Left lung (tissue), 10 donors: ENCODE measurements around the gene KCNC1. TPM values are rescaled to one million over a fixed set of nuclear protein-coding genes. Genes with fewer than 3 reads are reported as not detected.

ENCODE experiments used
- ATAC-seq: fragments of 200-7000 bp; cut with Tn5 transposase; one replicate; pipeline ENCODE4 v1.9.1; 2020; ENCODE audit warnings: moderate library complexity
- DNase-seq, 4 donors: peaks; one replicate each; pipeline ENCODE4 v3.0.0-alpha.2; 2013 to 2020
- H3K27ac ChIP-seq, 2 donors: fragments of 200-600 bp; sonication (generic) in 1 of 2; one replicate each; pipeline versions ENCODE4 v1.5.0 to v1.8.0; 2020 to 2021
- H3K27me3 ChIP-seq, 2 donors: fragments of 200-600 bp; sonication (generic) in 1 of 2; one replicate each; pipeline versions ENCODE4 v1.5.0 to v1.8.0; 2020 to 2021
- H3K36me3 ChIP-seq, 2 donors: fragments of 200-600 bp; sonication (generic) in 1 of 2; one replicate each; pipeline versions ENCODE4 v1.5.0 to v1.8.0; 2020 to 2021
- H3K4me1 ChIP-seq, 2 donors: fragments of 200-600 bp; one replicate each; pipeline ENCODE4 v1.8.0; 2021
- H3K4me3 ChIP-seq, 2 donors: fragments of 200-600 bp; sonication (generic) in 1 of 2; one replicate each; pipeline versions ENCODE4 v1.5.0 to v1.8.0; 2020 to 2021; ENCODE audit warnings: mild to moderate bottlenecking in 1 of 2
- H3K9me3 ChIP-seq, 2 donors: fragments of 200-600 bp; sonication (generic) in 1 of 2; one replicate each; pipeline versions ENCODE4 v1.5.0 to v1.8.0; 2020 to 2021
- intact Hi-C, 2 donors: fragments of 100-400 bp; cut with DNase I; formaldehyde crosslinking; loops; one replicate each; pipeline versions ENCODE4 v1.11.2 to v1.14.2; 2022
- polyA plus RNA-seq, 6 donors: library from polyadenylated mRNA; unstranded; fragments of 120-200 nt; gene quantifications; one replicate each; pipeline ENCODE4 v1.2.1, GENCODE V29; 2013; ENCODE audit not compliant: insufficient read length in 6 of 6
- total RNA-seq, 2 donors: library from RNA; stranded (reverse); fragmentation: NEBNext Ultra II Directional; extraction: Animal tissue kit (Norgen Biotek cat#: 25700); gene quantifications; one replicate each; pipeline ENCODE4 v1.2.1, GENCODE V29; 2021
- TF ChIP-seq, protein P1 (sequence below), 2 donors: fragments of 200-600 bp; sonication (generic) in 1 of 2; IDR thresholded peaks; one replicate each; pipeline versions ENCODE4 v1.5.0 to v1.8.0; 2021; ENCODE audit warnings: antibody characterized with exemption in 2 of 2
- donor health status: DM: no; HTN: yes; CAD: no.
- donor health status: DM: no; HTN: no; CAD: no.

The KCNC1 gene
- total and polyA plus RNA-seq, 8 donors, result 0.78 to 1.2 (median 0.89) TPM; not detected in 2

- H3K9me3 ChIP-seq, result no peaks in the 10 kb centered on the region
- intact Hi-C loops, result no loop called here
- DNase-seq, result peak in 2 of 4 donors; percentile 25 to 58
Measured at GRCh38 chr11:17745023-17745772, 10.6 kb downstream of the KCNC1 start.

GRCh38 chr11:17746096-17746495 lies 11.5 kb downstream of the KCNC1 start:
- ATAC-seq (no peak), DNase-seq (peak in 2 of 4 donors; percentile 12 to 39)
- no peak overlapping the region for H3K27ac ChIP-seq

More at GRCh38 chr11:17745023-17745772, 10.6 kb downstream of the KCNC1 start:
- Histone ChIP-seq H3K4me3 (no peak overlapping the region), H3K4me1 (no peaks in the 10 kb centered on the region), H3K27me3 (peaks cover 0 to 46% of the 10 kb centered on the region in 2 donors), H3K27ac (no peak overlapping the region), H3K36me3 (no peaks in the 10 kb centered on the region)
- no peak for ATAC-seq
- TF ChIP-seq, protein P1, sequence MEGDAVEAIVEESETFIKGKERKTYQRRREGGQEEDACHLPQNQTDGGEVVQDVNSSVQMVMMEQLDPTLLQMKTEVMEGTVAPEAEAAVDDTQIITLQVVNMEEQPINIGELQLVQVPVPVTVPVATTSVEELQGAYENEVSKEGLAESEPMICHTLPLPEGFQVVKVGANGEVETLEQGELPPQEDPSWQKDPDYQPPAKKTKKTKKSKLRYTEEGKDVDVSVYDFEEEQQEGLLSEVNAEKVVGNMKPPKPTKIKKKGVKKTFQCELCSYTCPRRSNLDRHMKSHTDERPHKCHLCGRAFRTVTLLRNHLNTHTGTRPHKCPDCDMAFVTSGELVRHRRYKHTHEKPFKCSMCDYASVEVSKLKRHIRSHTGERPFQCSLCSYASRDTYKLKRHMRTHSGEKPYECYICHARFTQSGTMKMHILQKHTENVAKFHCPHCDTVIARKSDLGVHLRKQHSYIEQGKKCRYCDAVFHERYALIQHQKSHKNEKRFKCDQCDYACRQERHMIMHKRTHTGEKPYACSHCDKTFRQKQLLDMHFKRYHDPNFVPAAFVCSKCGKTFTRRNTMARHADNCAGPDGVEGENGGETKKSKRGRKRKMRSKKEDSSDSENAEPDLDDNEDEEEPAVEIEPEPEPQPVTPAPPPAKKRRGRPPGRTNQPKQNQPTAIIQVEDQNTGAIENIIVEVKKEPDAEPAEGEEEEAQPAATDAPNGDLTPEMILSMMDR (IDR thresholded peaks at IDR 0.05), result no peak

DNA sequence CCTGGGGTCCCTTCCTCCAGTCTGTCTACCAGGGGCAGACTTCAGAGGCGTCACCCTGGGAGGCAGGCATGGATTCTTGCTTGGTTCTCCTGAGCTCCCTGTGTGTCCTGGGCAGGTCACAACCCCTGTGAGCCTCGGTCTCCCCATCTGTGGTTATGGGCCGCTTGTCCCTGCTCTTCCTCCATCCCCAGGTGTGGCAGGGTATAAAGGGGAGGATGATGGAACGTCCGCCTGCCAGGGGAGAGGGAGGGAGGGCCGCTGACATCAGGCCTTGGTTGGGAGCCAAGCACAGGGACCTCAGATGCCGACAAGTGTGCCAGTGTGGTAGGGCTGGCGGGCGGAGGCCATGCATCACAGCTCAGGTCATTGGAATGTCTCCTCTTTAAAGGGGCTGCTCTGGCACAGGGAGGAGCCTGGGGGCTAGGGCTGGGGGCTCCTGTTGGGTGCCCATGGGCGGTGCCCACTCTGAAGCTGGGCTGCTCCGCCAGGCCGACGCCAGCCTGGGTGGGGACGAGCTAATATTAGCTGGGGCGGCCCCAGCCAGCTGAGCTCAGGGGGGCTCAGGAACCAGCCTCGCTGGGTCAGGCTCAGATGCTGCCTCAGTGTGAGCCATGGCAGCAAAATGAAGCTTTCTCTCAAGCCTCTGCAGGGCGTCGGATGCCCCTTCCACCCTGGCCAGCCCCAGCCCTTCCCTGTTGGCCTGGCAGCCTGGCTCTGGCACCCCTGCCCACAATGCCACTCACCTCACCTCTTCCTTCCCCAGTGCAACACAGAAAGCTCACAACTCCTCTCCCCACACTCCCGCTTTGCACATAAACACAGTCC lies 12.8 kb downstream of the KCNC1 start:
- Histone ChIP-seq H3K36me3 (no peaks in the 10 kb centered on the region), H3K9me3 (no peaks in the 10 kb centered on the region), H3K4me3 (no peak overlapping the region), H3K27me3 (peaks cover 0 to 31% of the 10 kb centered on the region in 2 donors), H3K4me1 (no peaks in the 10 kb centered on the region), H3K27ac (no peak overlapping the region)
- TF ChIP-seq, protein P1 (IDR thresholded peaks at IDR 0.05), result no peak
- ATAC-seq, result no peak
- intact Hi-C loops, result no loop called here
- DNase-seq, result peak in 1 of 4 donors; percentile 61

More at GRCh38 chr11:17746096-17746495, 11.5 kb downstream of the KCNC1 start:
- H3K27me3 ChIP-seq, result peaks cover 0 to 38% of the 10 kb centered on the region in 2 donors
- H3K4me3 ChIP-seq, result no peak overlapping the region
- H3K36me3 ChIP-seq, result no peaks in the 10 kb centered on the region
- intact Hi-C loops, result no loop called here
- no peaks in the 10 kb centered on the region for H3K4me1 ChIP-seq
- H3K9me3 ChIP-seq, result no peaks in the 10 kb centered on the region
- TF ChIP-seq, protein P1 (IDR thresholded peaks at IDR 0.05), result no peak

DNA sequence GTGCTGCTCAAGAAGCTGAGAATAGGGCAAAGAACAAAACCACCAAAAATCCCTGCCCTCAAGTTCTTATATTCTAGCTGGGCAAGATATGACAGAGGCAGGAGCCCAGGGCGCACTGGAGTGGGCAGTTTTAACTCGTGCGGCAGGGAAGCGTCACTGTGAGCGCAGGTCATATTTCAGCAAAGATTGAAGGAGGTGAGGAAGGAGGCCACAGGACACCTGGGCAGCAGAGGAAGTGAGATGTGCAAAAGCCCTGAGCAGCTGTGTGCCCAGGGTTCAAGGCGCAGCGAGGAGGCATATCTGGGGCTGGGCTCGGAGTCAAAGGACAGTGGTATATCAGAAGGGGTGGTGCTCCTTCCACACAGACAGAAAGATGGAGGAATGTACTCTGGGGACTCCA lies 13.5 kb downstream of the KCNC1 start:
- DNase-seq (peak in 1 of 4 donors; percentile 30), ATAC-seq (no peak)
- H3K9me3 ChIP-seq, result no peaks in the 10 kb centered on the region
- peaks cover 0 to 37% of the 10 kb centered on the region in 2 donors for H3K27me3 ChIP-seq
- H3K4me3 ChIP-seq, result no peak overlapping the region
- H3K36me3 ChIP-seq, result no peaks in the 10 kb centered on the region
- TF ChIP-seq, protein P1 (IDR thresholded peaks at IDR 0.05), result no peak
- no peaks in the 10 kb centered on the region for H3K4me1 ChIP-seq
- H3K27ac ChIP-seq, result no peak overlapping the region
- intact Hi-C loops, result no loop called here
